Renal cortex interstitium (tissue), 3 donors: Measurements from ENCODE around the gene APBA3. TPM values are rescaled to one million over a fixed set of nuclear protein-coding genes. Genes with fewer than 3 reads are reported as not detected.

Source experiments
- polyA plus RNA-seq, 3 donors: library from polyadenylated mRNA; unstranded; fragments of 120-200 nt; gene quantifications; one replicate each; pipeline ENCODE4 v1.2.1, GENCODE V29; 2013; ENCODE audit not compliant: insufficient read length in 3 of 3

APBA3 gene
- polyA plus RNA-seq, 3 donors: 11.7 to 21.0 (median 18.5) TPM

Other genes with a start within 250 kb of the APBA3 start
- gene TEKTIP1, start 222.5 kb downstream of the APBA3 start, polyA plus RNA-seq: 10 to 100 TPM in 1 of 3 donors, 1 to 10 TPM in 2; 3.3 to 10.7 (median 6.5) TPM
- gene MFSD12, start 204.1 kb downstream of the APBA3 start, polyA plus RNA-seq: 10 to 100 TPM; 44.0 to 93.7 (median 60.7) TPM
- gene HMG20B, start 188.7 kb downstream of the APBA3 start, polyA plus RNA-seq: 10 to 100 TPM; 67.6 to 94.6 (median 91.9) TPM
- 1 to 10 TPM; 3.1 to 3.8 (median 3.6) TPM for gene GIPC3, start 176.2 kb downstream of the APBA3 start, polyA plus RNA-seq
- 1 to 10 TPM; 2.2 to 4.2 (median 3.5) TPM for gene TBXA2R, start 154.8 kb downstream of the APBA3 start, polyA plus RNA-seq
- gene CACTIN, start 134.9 kb downstream of the APBA3 start, polyA plus RNA-seq: 10 to 100 TPM; 17.5 to 30.8 (median 28.9) TPM
- gene PIP5K1C, start 61.2 kb downstream of the APBA3 start, polyA plus RNA-seq: 10 to 100 TPM; 19.7 to 30.2 (median 28.9) TPM
- 10 to 100 TPM in 2 of 3 donors, 1 to 10 TPM in 1; 8.3 to 14.8 (median 11.1) TPM for gene TJP3, start 53.3 kb downstream of the APBA3 start, polyA plus RNA-seq
- gene MRPL54, start 990 bp upstream of the APBA3 start, polyA plus RNA-seq: 10 to 100 TPM; 26.4 to 46.6 (median 42.0) TPM
- not detected for gene RAX2, start 10.5 kb upstream of the APBA3 start, polyA plus RNA-seq
- gene MATK, start 24.7 kb upstream of the APBA3 start, polyA plus RNA-seq: 1 to 10 TPM in 1 of 3 donors, under 1 TPM in 2; 0.88 to 1.9 (median 0.90) TPM
- 1 to 10 TPM; 2.3 to 3.6 (median 3.2) TPM for gene ZFR2, start 107.3 kb upstream of the APBA3 start, polyA plus RNA-seq
- gene ATCAY, start 119.0 kb upstream of the APBA3 start, polyA plus RNA-seq: under 1 TPM; 0.33 to 0.51 (median 0.39) TPM
- not detected for gene NMRK2, start 171.4 kb upstream of the APBA3 start, polyA plus RNA-seq
- gene DAPK3, start 209.4 kb upstream of the APBA3 start, polyA plus RNA-seq: 10 to 100 TPM; 32.7 to 50.8 (median 42.1) TPM
- 1,000 to 10,000 TPM; 1,532 to 1,936 (median 1,761) TPM for gene EEF2, start 223.8 kb upstream of the APBA3 start, polyA plus RNA-seq
- gene PIAS4, start 246.0 kb upstream of the APBA3 start, polyA plus RNA-seq: 10 to 100 TPM; 30.7 to 36.6 (median 33.3) TPM